Panc1 (cell line): Measurements from ENCODE around the gene MSRB1.

ENCODE experiments used
- POLR2AphosphoS5 ChIP-seq: IDR thresholded peaks from 2 replicates; pipeline ENCODE4 v1.6.1; 2012; ENCODE audit warnings: mild to moderate bottlenecking, low read depth, low read length, moderate library complexity
- TF ChIP-seq, protein P1 (sequence below): fragments of 450-650 bp; IDR thresholded peaks from 2 replicates; pipeline ENCODE4 v1.5.1; 2017; ENCODE audit warnings: mild to moderate bottlenecking

DNA sequence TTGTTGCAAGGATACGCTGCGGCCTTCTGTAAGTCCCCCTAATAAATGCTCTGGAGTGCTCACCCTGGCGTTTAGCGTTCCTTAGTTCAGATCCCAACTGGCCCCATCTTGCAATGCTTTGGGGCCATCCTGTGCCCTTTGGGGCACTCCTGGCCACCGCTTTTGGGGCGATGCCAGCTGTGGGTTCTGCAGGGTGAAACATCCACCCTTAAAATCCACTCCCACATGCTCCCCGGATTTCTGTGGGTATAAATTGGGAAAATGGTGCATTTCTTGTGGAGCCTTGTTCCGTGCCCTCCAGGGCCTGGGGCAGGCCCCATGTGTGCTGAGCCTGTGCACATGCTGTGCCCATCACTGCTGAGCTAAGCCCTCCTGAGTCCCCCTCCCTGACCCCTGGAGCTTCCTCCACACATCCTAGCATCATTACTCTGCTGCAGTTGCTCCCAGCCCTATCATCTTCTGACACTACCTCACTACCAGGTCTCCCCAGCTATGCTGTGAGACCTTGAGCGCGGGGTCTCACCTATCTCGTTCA is 6.0 kb downstream of the MSRB1 start:
- TF ChIP-seq, protein P1, sequence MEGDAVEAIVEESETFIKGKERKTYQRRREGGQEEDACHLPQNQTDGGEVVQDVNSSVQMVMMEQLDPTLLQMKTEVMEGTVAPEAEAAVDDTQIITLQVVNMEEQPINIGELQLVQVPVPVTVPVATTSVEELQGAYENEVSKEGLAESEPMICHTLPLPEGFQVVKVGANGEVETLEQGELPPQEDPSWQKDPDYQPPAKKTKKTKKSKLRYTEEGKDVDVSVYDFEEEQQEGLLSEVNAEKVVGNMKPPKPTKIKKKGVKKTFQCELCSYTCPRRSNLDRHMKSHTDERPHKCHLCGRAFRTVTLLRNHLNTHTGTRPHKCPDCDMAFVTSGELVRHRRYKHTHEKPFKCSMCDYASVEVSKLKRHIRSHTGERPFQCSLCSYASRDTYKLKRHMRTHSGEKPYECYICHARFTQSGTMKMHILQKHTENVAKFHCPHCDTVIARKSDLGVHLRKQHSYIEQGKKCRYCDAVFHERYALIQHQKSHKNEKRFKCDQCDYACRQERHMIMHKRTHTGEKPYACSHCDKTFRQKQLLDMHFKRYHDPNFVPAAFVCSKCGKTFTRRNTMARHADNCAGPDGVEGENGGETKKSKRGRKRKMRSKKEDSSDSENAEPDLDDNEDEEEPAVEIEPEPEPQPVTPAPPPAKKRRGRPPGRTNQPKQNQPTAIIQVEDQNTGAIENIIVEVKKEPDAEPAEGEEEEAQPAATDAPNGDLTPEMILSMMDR, result no peak
- TF ChIP-seq POLR2AphosphoS5, result no peak
